Neutrophil (primary cell): ENCODE data around the gene CARD10.

Source experiments
- H3K27ac ChIP-seq: fragments of 200-600 bp; sonication (generic); 2 replicates; pipeline ENCODE4 v1.5.1; 2016; ENCODE audit warnings: mild to moderate bottlenecking, moderate library complexity
- H3K27me3 ChIP-seq: fragments of 200-600 bp; sonication (generic); 2 replicates; pipeline ENCODE4 v1.6.0; 2016; ENCODE audit warnings: mild to moderate bottlenecking
- H3K36me3 ChIP-seq: fragments of 200-600 bp; sonication (generic); 2 replicates; pipeline ENCODE4 v1.5.1; 2017
- H3K4me1 ChIP-seq, 2 experiments: fragments of 200-600 bp in 1 of 2; sonication (generic) in 1 of 2; 1 replicate in 1 of 2; 2 replicates in 1 of 2; pipeline versions ENCODE4 v1.5.1 to v1.6.1; 2013 to 2016; ENCODE audit warnings: low read depth in 1 of 2, low read length in 1 of 2, mild to moderate bottlenecking in 1 of 2, moderate library complexity in 1 of 2; ENCODE audit not compliant: control insufficient read depth in 1 of 2, insufficient read depth in 1 of 2
- H3K4me3 ChIP-seq, 2 experiments: fragments of 200-600 bp in 1 of 2; sonication (generic) in 1 of 2; 1 replicate in 1 of 2; 2 replicates in 1 of 2; pipeline ENCODE4 v1.5.1; 2013 to 2016; ENCODE audit warnings: low read depth in 1 of 2, low read length in 1 of 2, mild to moderate bottlenecking in 1 of 2, moderate library complexity in 1 of 2
- H3K9me3 ChIP-seq: fragments of 200-600 bp; sonication (generic); 2 replicates; pipeline ENCODE4 v1.5.1; 2016
- TF ChIP-seq, protein P1 (sequence below): fragments of 200-600 bp; sonication (generic); IDR thresholded peaks from 2 replicates; pipeline ENCODE4 v1.5.1; 2016; ENCODE audit warnings: antibody characterized with exemption

Gene CARD10

DNA sequence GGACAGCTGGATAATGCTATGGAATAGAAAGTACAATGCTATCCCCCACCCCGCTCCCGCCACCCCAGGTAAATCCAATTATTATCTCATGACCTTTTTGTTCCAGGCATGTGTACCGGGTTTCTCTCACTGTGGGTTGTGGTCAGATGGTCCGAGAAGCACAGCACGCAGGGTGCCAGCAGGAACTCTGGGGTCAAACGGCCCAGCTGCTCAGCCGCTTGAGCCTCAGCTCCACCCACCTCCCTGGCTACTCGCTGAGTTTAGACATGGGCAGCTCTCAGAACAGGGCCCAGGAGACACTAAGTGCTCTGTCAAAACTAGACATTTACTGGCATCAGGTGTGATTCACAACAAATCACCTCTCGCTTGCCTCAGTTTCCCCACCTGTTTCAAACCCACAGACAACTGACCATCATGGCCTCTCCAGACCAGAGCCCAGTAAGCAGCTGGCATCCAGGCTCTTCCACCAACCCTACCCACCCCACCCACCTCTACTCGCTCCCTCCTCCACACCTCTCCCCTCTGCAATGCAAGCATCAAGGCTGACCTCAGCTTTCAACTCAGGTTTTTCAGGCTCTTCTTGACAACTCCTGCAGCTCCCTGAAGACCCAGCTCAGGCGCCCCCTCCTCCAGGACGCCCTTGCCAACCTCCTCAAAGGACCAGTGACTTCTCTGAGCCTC is 20.0 kb downstream of the CARD10 start:
- Histone ChIP-seq H3K27me3 (peaks cover 63% of the 10 kb centered on the region), H3K4me1 (no peaks in the 10 kb centered on the region), H3K4me3 (no peak overlapping the region), H3K9me3 (no peaks in the 10 kb centered on the region), H3K36me3 (no peaks in the 10 kb centered on the region), H3K27ac (no peak overlapping the region)
- TF ChIP-seq, protein P1, sequence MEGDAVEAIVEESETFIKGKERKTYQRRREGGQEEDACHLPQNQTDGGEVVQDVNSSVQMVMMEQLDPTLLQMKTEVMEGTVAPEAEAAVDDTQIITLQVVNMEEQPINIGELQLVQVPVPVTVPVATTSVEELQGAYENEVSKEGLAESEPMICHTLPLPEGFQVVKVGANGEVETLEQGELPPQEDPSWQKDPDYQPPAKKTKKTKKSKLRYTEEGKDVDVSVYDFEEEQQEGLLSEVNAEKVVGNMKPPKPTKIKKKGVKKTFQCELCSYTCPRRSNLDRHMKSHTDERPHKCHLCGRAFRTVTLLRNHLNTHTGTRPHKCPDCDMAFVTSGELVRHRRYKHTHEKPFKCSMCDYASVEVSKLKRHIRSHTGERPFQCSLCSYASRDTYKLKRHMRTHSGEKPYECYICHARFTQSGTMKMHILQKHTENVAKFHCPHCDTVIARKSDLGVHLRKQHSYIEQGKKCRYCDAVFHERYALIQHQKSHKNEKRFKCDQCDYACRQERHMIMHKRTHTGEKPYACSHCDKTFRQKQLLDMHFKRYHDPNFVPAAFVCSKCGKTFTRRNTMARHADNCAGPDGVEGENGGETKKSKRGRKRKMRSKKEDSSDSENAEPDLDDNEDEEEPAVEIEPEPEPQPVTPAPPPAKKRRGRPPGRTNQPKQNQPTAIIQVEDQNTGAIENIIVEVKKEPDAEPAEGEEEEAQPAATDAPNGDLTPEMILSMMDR: no peak

DNA sequence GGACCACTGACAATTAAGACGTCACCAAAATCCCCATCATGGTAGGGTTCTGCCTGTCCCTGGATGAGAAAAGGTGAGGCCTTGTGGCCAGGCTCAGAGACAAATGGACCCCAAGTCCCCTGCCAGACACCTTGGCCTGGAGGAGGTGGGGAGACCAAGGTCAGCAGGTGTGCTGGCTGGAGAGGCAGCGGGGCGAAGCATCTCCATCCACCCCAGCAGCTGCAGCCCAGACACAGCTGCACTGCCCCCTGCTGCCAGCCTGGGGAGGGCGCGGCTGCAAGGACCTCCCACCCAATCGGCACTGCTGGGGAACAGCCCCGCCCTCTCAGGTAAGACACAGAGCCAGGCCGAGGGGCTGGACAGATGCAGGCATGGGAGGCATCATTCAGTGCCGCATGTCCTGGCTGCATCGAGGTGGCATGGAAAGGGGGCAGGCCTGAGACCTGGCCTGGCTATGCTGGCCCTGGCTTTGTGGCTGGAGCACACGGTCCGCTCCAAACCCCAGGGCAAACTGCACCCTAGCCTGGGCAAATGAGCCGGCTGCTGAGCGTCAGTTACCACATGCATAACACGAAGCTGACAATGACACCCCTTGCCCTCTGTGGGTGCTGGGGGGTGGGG is 20.8 kb downstream of the CARD10 start:
- TF ChIP-seq, protein P1: peak; percentile 42
- H3K36me3 ChIP-seq: no peaks in the 10 kb centered on the region
- no peaks in the 10 kb centered on the region for H3K4me1 ChIP-seq
- H3K27ac ChIP-seq: no peak overlapping the region
- H3K9me3 ChIP-seq: no peaks in the 10 kb centered on the region
- H3K4me3 ChIP-seq: no peak overlapping the region
- peaks cover 66% of the 10 kb centered on the region for H3K27me3 ChIP-seq

DNA sequence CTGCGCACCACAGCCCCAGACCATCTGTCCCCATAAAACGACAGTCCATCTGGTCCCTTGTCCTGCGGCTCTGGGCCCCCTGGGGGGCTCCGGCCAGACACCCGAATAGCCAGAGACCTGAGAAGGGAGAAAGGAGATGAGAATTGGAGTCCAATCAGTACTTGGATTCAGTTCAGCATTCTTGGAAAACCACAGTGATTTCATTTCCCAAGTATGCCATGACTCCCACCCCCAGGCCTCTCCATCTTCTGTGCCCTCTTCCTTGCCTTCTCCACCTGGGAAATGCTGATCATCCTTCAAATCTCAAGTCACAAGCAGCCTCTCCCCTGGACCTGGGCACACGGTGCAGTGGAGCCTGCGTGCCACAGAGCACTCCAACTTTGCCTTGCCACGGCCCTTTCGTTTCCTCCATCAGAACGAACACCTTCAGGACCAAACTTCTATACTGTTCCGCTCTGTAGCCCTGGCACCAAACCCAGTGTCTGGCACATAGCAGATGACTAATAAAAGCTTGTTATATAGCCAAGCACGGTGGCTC is 22.1 kb downstream of the CARD10 start:
- TF ChIP-seq, protein P1: no peak

GRCh38 chr22:37496651-37497050 is 22.6 kb downstream of the CARD10 start:
- Histone ChIP-seq H3K4me3 (no peak overlapping the region), H3K27ac (no peak overlapping the region), H3K4me1 (no peaks in the 10 kb centered on the region), H3K9me3 (no peaks in the 10 kb centered on the region), H3K27me3 (peaks cover 56% of the 10 kb centered on the region), H3K36me3 (no peaks in the 10 kb centered on the region)
- TF ChIP-seq, protein P1: no peak

More for the DNA sequence above, 22.1 kb downstream of the CARD10 start:
- Histone ChIP-seq H3K36me3 (no peaks in the 10 kb centered on the region), H3K9me3 (no peaks in the 10 kb centered on the region), H3K27ac (no peak overlapping the region), H3K4me1 (no peaks in the 10 kb centered on the region), H3K27me3 (peaks cover 61% of the 10 kb centered on the region), H3K4me3 (no peak overlapping the region)

DNA sequence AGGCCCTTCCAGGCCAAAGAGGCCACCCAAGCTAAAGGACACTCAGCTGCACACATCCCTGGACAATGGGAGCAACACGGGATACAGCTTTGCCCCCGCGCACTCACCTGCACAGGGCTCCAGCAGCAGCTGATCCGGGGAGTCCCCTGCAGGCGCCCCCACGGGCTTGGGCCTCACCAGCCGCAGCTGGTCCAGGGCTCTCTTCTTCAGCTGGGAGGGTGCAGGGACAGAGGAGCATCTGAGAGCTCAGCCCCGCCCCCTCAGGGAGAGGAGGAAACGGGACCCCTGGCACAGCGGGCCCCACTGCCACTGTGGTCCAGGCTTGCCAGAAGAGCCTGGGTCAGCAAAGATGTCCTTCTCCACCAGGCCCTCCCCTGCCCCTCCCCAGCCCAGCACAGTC is 25.2 kb downstream of the CARD10 start:
- H3K9me3 ChIP-seq: no peaks in the 10 kb centered on the region
- H3K27me3 ChIP-seq: peaks cover 33% of the 10 kb centered on the region
- H3K36me3 ChIP-seq: no peaks in the 10 kb centered on the region
- TF ChIP-seq, protein P1: no peak
- no peak overlapping the region for H3K4me3 ChIP-seq
- no peaks in the 10 kb centered on the region for H3K4me1 ChIP-seq
- H3K27ac ChIP-seq: no peak overlapping the region
